C4-2B (cell line): ENCODE results near the gene POTEI.
"Not testable (repeated sequence)": the region's sequence is repeated elsewhere in the genome, so short reads cannot be mapped to it uniquely, and the experiment has no call there.

Source experiments
- ZFX ChIP-seq: fragments of 450-650 bp; IDR thresholded peaks from 2 replicates; pipeline ENCODE4 v1.6.1; 2017
- TF ChIP-seq, protein P1 (sequence below): fragments of 450-650 bp; conservative IDR thresholded peaks from 2 replicates; pipeline ENCODE4 v1.5.1; 2017; ENCODE audit warnings: mild to moderate bottlenecking

DNA sequence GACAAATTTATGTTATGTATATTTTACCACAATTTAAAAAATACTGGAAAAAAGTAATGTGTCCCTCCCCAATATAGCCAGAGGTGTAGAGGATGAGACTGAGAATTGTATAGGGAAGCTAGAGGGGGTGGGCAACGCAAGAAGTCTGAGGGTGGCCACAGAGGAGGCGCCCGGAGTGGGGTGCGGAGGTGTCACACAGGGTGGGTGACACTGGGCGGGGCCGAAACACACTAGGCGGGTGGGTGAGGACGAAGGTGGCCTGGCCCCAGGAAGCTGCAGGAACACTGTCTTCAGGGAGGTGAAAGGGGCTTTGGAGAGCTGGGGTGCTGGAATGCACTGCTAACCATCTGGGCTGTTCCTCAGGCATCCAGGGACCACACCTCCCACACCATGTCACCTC lies 47.3 kb upstream of the POTEI start:
- not testable (repeated sequence) for TF ChIP-seq ZFX
- TF ChIP-seq, protein P1, sequence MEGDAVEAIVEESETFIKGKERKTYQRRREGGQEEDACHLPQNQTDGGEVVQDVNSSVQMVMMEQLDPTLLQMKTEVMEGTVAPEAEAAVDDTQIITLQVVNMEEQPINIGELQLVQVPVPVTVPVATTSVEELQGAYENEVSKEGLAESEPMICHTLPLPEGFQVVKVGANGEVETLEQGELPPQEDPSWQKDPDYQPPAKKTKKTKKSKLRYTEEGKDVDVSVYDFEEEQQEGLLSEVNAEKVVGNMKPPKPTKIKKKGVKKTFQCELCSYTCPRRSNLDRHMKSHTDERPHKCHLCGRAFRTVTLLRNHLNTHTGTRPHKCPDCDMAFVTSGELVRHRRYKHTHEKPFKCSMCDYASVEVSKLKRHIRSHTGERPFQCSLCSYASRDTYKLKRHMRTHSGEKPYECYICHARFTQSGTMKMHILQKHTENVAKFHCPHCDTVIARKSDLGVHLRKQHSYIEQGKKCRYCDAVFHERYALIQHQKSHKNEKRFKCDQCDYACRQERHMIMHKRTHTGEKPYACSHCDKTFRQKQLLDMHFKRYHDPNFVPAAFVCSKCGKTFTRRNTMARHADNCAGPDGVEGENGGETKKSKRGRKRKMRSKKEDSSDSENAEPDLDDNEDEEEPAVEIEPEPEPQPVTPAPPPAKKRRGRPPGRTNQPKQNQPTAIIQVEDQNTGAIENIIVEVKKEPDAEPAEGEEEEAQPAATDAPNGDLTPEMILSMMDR: not testable (repeated sequence)
